PFSK-1 (cell line): Measurements from ENCODE around the gene ITGAD.

ENCODE experiments used
- POLR2AphosphoS5 ChIP-seq: IDR thresholded peaks from 2 replicates; pipeline ENCODE4 v1.6.1; 2012; ENCODE audit warnings: low read depth, mild to moderate bottlenecking, control low read depth, low read length, moderate library complexity
- REST ChIP-seq, 2 experiments: IDR thresholded peaks; 2 replicates each; pipeline versions ENCODE4 v1.6.1 to v1.8.0; 2011 to 2012; ENCODE audit warnings: low read depth in 2 of 2, low read length in 2 of 2, control low read depth in 1 of 2, inconsistent platforms in 1 of 2, mild to moderate bottlenecking in 1 of 2, moderate library complexity in 1 of 2; ENCODE audit not compliant: insufficient read depth in 1 of 2
- SIN3A ChIP-seq: IDR thresholded peaks from 2 replicates; pipeline ENCODE4 v1.6.1; 2012; ENCODE audit warnings: mild to moderate bottlenecking, low read length, moderate library complexity, borderline replicate concordance; ENCODE audit not compliant: insufficient read depth

- TF ChIP-seq REST (IDR thresholded peaks at IDR 0.05; ENCODE audit: insufficient read depth in 1 of 2, low read depth in 2 of 2, low read length in 2 of 2), result no peak
- TF ChIP-seq POLR2AphosphoS5, result no peak
- no peak for TF ChIP-seq SIN3A
These were observed 43.3 kb downstream of the ITGAD start for GRCh38 chr16:31436221-31437045.
